ENCODE results near the gene ZDHHC11B.
"Not testable (repeated sequence)": the region's sequence is repeated elsewhere in the genome, so short reads cannot be mapped to it uniquely, and the experiment has no call there.

ZDHHC11B gene

DNA sequence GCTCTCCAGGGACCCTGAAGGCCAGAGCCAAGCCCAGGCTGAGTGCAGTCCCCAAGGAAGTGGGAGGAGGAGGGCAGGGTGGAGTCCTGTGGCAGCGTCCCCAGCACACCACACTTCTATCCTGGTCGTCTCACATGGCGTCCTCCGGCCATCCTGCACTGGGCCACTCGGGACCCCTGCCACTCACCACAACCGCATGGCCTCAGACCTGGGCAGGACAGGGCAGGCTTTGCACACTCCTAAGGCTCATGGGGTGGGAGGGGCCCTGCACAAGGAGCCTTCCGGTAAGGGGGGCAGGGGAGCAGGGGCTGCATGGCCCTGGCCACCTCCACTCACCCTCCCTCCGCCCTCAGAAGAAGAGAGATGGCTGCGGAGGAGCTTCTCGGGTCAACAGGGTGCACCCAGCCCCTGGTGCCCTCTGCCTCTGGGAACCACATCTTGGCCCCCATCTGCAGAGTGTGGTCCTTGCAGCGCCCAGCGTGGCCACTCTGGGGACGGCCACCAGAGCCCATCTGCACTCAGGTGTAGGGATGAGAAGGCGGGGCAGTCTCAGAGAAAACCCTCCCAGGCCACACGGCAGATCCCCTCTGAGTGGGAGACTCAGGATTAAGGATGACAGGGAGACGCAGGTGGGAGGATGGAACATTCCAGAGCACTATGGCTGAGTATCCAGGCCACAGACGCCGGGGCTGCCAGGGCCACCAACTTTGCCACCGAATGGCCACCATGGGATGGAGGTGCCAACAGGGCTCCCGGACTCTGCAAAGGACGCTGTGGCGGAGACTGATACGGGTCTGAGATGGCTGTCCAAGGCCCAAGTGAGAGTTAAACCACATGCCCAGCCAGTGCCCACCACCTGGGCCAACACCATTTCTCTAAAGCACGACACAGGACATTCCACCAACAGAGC lies 99.0 kb downstream of the ZDHHC11B start:
- DNase-seq (ENCODE audit: low spot score): no peak

DNA sequence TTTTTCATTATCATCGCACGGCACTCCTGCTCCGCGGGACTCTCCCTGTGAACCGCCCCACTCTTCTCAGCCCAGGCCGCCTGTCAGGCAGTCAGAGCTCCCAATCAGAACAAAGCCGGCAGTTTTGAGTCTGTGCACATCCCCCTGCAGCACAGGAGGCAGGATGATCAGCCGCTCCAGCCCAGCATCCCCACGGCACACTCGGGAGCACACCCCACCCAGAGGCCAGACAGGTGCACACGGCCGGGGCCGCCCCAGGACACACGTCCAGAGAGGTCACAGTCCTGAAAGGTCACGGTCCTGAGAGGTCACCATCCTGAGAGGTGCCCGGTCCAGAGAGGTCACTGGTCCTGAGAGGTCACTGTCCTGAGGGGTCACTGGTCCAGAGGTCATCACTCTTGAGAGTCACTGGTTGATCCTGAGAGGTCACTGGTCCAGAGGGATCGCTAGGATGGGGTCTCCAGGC lies 99.7 kb downstream of the ZDHHC11B start:
- no peak for DNase-seq (ENCODE audit: low spot score)

DNA sequence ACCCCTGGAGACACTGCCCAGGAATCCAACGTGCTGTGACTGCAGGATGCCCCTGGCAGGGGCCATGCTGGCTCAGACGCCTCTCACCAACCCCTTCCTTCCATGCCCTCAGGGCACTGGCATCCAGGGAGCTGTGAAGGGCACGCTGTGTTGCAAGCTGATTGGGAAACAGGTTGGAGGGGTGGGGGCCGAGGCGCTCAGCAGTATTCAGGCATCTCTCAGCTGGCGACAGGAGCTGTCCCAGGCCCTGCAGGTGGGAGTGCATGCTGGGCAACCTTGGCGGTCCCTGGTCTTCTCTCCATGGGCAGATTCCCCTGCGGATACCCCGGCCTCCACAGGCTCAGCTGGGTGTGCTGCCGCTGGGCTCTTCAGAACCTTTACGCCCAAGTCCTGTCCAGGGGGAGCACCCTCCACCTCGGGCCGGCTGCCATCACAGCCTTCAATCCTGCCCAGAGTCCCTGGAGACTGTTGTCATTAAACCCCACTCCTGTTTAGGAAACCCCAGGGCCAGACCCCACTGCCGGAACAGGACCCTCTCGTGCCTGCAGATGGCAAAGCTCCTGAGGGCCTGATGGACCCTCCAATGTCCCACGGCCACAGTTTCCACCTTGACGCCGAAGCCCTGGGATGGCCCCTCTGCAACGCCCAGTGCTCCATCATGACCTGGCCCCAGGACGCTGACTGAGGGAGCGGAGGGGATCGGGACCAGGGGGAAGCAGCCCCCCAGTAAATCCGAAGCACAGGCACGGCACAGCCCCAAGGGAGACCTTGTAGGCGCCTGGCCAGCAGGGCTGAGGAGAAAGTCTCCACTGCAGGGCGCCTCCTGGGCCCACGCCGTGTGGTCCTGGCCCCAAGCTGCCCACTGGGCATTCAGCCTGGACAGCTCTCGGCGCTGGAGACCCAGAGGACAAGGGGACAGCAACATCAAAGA lies 100.7 kb downstream of the ZDHHC11B start:
- DNase-seq (ENCODE audit: low spot score): no peak

GRCh38 chr5:682651-683358 lies 101.7 kb downstream of the ZDHHC11B start:
- not testable (repeated sequence) for DNase-seq (ENCODE audit: low spot score)

DNA sequence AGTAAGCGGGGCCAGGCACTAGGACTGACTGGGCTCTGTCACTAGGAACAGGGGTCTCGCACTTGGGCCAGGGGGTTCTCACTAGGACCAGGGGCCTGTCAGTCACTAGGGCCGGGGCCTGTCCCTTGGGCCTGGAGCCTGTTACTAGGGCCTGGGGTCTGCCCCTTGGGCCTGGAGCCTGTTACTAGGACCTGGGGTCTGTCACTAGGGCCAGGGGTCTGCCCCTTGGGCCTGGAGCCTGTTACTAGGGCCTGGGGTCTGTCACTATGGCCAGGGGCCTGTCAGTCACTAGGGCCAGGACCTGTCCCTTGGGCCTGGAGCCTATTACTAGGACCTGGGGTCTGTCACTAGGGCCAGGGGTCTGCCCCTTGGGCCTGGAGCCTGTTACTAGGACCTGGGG lies 102.3 kb downstream of the ZDHHC11B start:
- DNase-seq (ENCODE audit: low spot score): not testable (repeated sequence)

DNA sequence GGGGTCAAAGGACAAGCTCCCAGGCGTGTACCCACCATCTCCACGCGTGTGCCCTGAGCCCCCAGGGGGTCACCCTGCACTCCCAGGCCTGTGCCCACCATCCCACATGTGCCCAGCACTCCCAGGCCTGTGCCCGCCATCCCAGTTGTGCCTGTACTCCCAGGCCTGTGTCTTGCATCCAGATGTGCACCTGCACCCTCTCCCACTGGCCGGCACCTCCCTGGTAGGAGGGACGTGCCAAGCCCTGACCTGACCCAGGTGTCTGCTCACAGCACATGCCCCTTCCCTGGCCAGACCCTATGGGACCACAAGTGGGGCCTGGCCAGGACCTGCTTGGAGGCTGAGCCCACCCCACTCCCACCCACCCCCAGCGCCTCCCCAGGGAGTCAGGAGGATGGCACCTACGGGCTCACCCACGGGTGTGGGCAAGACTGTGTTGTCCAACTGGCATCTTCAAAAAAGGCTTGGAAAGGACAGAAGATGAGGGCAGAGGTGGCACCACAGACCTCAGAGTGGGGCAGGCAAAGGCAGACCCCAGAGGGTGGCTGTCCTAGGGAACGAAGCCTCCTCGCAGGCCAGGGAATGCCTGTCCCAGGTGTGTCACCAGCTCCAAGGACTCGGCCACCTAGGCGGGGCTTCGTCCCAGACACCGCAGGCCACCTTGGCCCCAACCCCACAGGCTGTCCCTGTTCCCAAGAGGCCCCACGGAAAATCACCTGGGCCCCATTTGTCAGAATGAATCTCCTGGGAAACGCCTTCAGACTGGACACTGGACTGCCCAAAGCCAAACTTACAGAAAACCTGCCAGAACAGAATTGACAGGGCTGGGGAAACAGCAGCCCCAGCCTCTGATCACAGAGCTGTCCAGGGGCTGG lies 103.0 kb downstream of the ZDHHC11B start:
- not testable (repeated sequence) for DNase-seq (ENCODE audit: low spot score)

DNA sequence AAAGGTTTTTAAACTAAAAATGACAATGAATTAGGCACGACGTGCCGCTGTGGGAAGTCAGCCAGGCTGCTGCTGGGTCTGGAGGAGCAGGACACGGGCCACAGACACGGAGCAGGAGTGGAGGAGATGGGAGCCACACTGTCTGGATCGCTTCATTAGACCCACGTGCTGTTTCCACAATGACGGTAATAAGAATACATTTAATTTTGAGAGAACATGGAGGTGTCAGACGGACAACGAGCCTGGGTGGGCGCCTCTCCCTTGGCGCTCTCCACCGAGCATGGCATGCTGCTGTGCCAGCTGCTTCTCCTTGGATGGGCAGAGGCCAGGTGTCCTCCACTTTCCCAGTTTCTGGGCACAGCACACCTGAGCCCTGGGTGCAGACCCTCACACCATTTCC lies 103.7 kb downstream of the ZDHHC11B start:
- not testable (repeated sequence) for DNase-seq (ENCODE audit: low spot score)

GRCh38 chr5:680118-680795 lies 104.3 kb downstream of the ZDHHC11B start:
- DNase-seq (ENCODE audit: low spot score): not testable (repeated sequence)

- not testable (repeated sequence) for DNase-seq (ENCODE audit: low spot score)
These were observed 105.2 kb downstream of the ZDHHC11B start for GRCh38 chr5:679166-679895.

- not testable (repeated sequence) for DNase-seq (ENCODE audit: low spot score)
These were observed 106.0 kb downstream of the ZDHHC11B start for GRCh38 chr5:678521-678920.

GRCh38 chr5:677131-678101 lies 107.1 kb downstream of the ZDHHC11B start:
- DNase-seq (ENCODE audit: low spot score): no peak

- DNase-seq (ENCODE audit: low spot score): no peak
These were observed 107.8 kb downstream of the ZDHHC11B start for GRCh38 chr5:676699-677076.

DNA sequence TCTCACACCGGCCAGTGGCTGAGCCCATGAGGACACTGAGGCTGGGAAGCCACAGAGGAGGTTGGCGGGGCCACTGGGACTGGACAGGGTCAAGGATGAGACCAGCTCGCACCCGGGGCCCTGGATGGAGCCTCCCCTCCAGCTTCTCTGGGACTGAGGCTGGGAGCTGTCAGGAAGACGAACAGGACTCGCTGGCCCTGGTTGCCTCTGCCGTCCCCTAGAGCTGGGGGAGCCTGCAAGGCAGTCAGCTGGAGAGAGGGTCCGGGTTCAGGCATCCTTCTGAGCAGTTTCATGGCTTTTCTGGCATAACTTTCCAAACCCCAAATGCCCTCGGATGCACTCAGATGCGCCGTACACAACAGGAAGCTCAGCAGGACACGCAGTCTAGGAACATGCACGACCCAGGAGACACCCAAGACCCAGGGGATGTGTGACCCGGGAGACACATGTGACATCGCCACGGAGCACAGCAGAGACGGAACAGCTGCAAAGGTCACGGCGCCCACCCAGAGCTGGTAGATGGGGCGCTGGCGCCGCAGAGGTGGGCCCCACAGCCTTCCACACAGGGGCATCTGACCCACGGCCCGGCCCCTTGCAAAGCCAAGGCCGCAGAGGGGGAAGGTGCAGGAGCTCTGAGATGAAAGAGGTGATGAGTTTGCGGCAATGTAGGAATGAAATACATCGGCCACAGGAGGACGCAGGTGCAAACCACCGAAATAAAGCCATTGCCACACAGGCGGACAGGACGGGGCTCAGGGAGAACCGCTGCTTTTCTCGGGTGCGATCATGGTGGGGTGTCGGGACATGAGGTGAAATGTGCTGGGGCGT lies 108.4 kb downstream of the ZDHHC11B start:
- DNase-seq (ENCODE audit: low spot score): no peak

GRCh38 chr5:675111-675870 lies 109.2 kb downstream of the ZDHHC11B start:
- DNase-seq (ENCODE audit: low spot score): no peak

GRCh38 chr5:674630-675011 lies 109.9 kb downstream of the ZDHHC11B start:
- DNase-seq (ENCODE audit: low spot score): no peak

- no peak for DNase-seq (ENCODE audit: low spot score)
These were observed 110.5 kb downstream of the ZDHHC11B start for GRCh38 chr5:673831-674629.

All from COLO829 (cell line).